PC-9 (cell line): ENCODE results near the gene EIF4ENIF1. TPM values are rescaled to one million over a fixed set of nuclear protein-coding genes. Genes with fewer than 3 reads are reported as not detected.
"Not testable (repeated sequence)": the region's sequence is repeated elsewhere in the genome, so short reads cannot be mapped to it uniquely, and the experiment has no call there.

Source experiments
- BruUV-seq: library from RNA; stranded (reverse); fragments of 400-500 nt; replicated peaks from 2 replicates; lab custom pipeline; 2021; lab: Mats Ljungman, UMichigan
- CTCF ChIA-PET: fragments of 300-600 bp; sonication (Branson Sonifier 250); formaldehyde crosslinking; loops from one replicate; lab custom pipeline; 2022; ENCODE audit warnings: antibody characterized with exemption; lab: Charles Lee
- POLR2A ChIA-PET: fragments of 300-600 bp; sonication (Branson Sonifier 250); formaldehyde crosslinking; loops from one replicate; lab custom pipeline; 2022; ENCODE audit warnings: antibody characterized with exemption; ENCODE audit not compliant: unreplicated experiment; lab: Charles Lee
- DNase-seq, 2 experiments: peaks; one replicate each; pipeline versions ENCODE4 v3.0.0 to v3.0.0-alpha.2; 2015 to 2022; ENCODE audit warnings: mixed read lengths in 1 of 2
- H2AFZ ChIP-seq: fragments of 200-600 bp; sonication (generic); 2 replicates; pipeline ENCODE4 v1.8.1; 2017; ENCODE audit warnings: antibody characterized with exemption
- H3F3A ChIP-seq: fragments of 200-600 bp; sonication (generic); 2 replicates; pipeline ENCODE4 v1.8.1; 2017; ENCODE audit warnings: antibody characterized with exemption, mild to moderate bottlenecking, low read depth; ENCODE audit not compliant: insufficient read depth
- H3K27ac ChIP-seq: fragments of 200-600 bp; sonication (generic); 2 replicates; pipeline ENCODE4 v1.6.1; 2016; ENCODE audit warnings: mixed run types
- H3K27me3 ChIP-seq: fragments of 200-600 bp; sonication (generic); 2 replicates; pipeline ENCODE4 v1.6.1; 2016; ENCODE audit warnings: low read depth, mixed run types; ENCODE audit not compliant: insufficient read depth
- H3K36me3 ChIP-seq: fragments of 200-600 bp; sonication (generic); 2 replicates; pipeline ENCODE4 v1.6.1; 2016; ENCODE audit warnings: low read depth, mixed run types
- H3K4me1 ChIP-seq: fragments of 200-600 bp; sonication (generic); replicated peaks from 2 replicates; pipeline ENCODE4 v1.6.1; 2016; ENCODE audit warnings: mixed run types; ENCODE audit not compliant: insufficient read depth
- H3K4me2 ChIP-seq: fragments of 200-600 bp; sonication (generic); 2 replicates; pipeline ENCODE4 v1.6.1; 2017; ENCODE audit warnings: mixed run types
- H3K4me3 ChIP-seq: fragments of 200-600 bp; sonication (generic); 2 replicates; pipeline ENCODE4 v1.6.1; 2016; ENCODE audit warnings: mixed run types
- H3K79me2 ChIP-seq: fragments of 200-600 bp; sonication (generic); 2 replicates; pipeline ENCODE4 v1.6.1; 2017; ENCODE audit warnings: low read depth, mixed run types
- H3K9me2 ChIP-seq: fragments of 200-600 bp; sonication (generic); 2 replicates; pipeline ENCODE4 v1.8.1; 2017; ENCODE audit warnings: mild to moderate bottlenecking; ENCODE audit not compliant: insufficient read depth
- H3K9me3 ChIP-seq: fragments of 200-600 bp; sonication (generic); 2 replicates; pipeline ENCODE4 v1.8.1; 2016; ENCODE audit warnings: low read depth; ENCODE audit not compliant: insufficient read depth
- H4K20me1 ChIP-seq: fragments of 200-600 bp; sonication (generic); 2 replicates; pipeline ENCODE4 v1.8.1; 2017; ENCODE audit not compliant: insufficient read depth
- CTCF ChIP-seq: fragments of 200-600 bp; sonication (generic); conservative IDR thresholded peaks from 2 replicates; pipeline ENCODE4 v1.6.1; 2017; ENCODE audit warnings: mixed run types, antibody characterized with exemption, mild to moderate bottlenecking, moderate library complexity
- EZH2 ChIP-seq: fragments of 200-600 bp; sonication (generic); IDR thresholded peaks from 2 replicates; pipeline ENCODE4 v1.8.0; 2017; ENCODE audit warnings: antibody characterized with exemption, low read depth
- intact Hi-C: fragments of 100-400 bp; cut with micrococcal nuclease; formaldehyde crosslinking; loops from one replicate; pipeline ENCODE4 v1.10.0; 2022; ENCODE audit not compliant: unreplicated experiment
- total RNA-seq: library from RNA; stranded (reverse); gene quantifications from 2 replicates; pipeline ENCODE4 v1.2.3, GENCODE V29; 2021

Gene EIF4ENIF1
- total RNA-seq, 1 experiment from 2014 or later = 21.8 TPM

- peaks cover 4% of the 10 kb centered on the region; the same call in 1 of the 2 replicates for H4K20me1 ChIP-seq
- H3K4me3 ChIP-seq = no peak overlapping the region
- TF ChIP-seq EZH2 (no peak), CTCF (no peak)
- H3K27ac ChIP-seq = no peak overlapping the region
- no peaks in the 10 kb centered on the region for H3K27me3 ChIP-seq
- no TSS peak for BruUV-seq
- H3K79me2 ChIP-seq = peaks cover 50% of the 10 kb centered on the region
- H3K9me2 ChIP-seq = no peaks in the 10 kb centered on the region
- H3K36me3 ChIP-seq = 0 out of 2 replicates have a peak, but pooled peaks cover 11% of the 10 kb centered on the region
- peaks cover 20% of the 10 kb centered on the region for H3K4me1 ChIP-seq
- CTCF ChIA-PET = no interaction called here
- no peaks in the 10 kb centered on the region for H3K9me3 ChIP-seq
- intact Hi-C loops = loop anchor here (10.0 kb wide), 1 partner anchor 148 kb away; no protein-coding TSS in a partner anchor
- POLR2A ChIA-PET = no interaction called here
- DNase-seq = no peak
- H2AFZ ChIP-seq = no peak overlapping the region
- no peak overlapping the region for H3K4me2 ChIP-seq
- H3F3A ChIP-seq = peaks cover 22% of the 10 kb centered on the region
Measured at GRCh38 chr22:31486951-31487350, 2.7 kb downstream of the EIF4ENIF1 start.

- POLR2A ChIA-PET = not testable (repeated sequence)
Measured at GRCh38 chr22:31486369-31486768, 3.3 kb downstream of the EIF4ENIF1 start.

GRCh38 chr22:31482470-31482869 is 7.2 kb downstream of the EIF4ENIF1 start:
- H4K20me1 ChIP-seq = peaks cover 12% of the 10 kb centered on the region; the same call in 1 of the 2 replicates
- CTCF ChIA-PET, H3K4me2 ChIP-seq, H3K4me1 ChIP-seq, BruUV-seq, H3K27me3 ChIP-seq, H2AFZ ChIP-seq, H3K4me3 ChIP-seq, H3F3A ChIP-seq, POLR2A ChIA-PET, H3K27ac ChIP-seq, H3K9me2 ChIP-seq, H3K9me3 ChIP-seq, DNase-seq: not testable (repeated sequence)
- H3K36me3 ChIP-seq = peaks cover 17% of the 10 kb centered on the region
- intact Hi-C loops = loop anchor here (10.0 kb wide), 1 partner anchor 152 kb away; no protein-coding TSS in a partner anchor
- H3K79me2 ChIP-seq = peaks cover 18% of the 10 kb centered on the region

More at GRCh38 chr22:31486369-31486768, 3.3 kb downstream of the EIF4ENIF1 start:
- CTCF ChIA-PET, H3K9me2 ChIP-seq, H2AFZ ChIP-seq, H3K27me3 ChIP-seq, H4K20me1 ChIP-seq, BruUV-seq, H3K27ac ChIP-seq, H3K4me2 ChIP-seq, H3K4me3 ChIP-seq, H3K9me3 ChIP-seq, DNase-seq: not testable (repeated sequence)
- peaks cover 18% of the 10 kb centered on the region for H3K4me1 ChIP-seq
- H3K36me3 ChIP-seq = peaks cover 11% of the 10 kb centered on the region; the same call in 1 of the 2 replicates
- intact Hi-C loops = loop anchor here (10.0 kb wide), 1 partner anchor 148 kb away; no protein-coding TSS in a partner anchor
- peaks cover 44% of the 10 kb centered on the region for H3K79me2 ChIP-seq
- H3F3A ChIP-seq = peaks cover 19% of the 10 kb centered on the region

GRCh38 chr22:31481129-31481528 is 8.5 kb downstream of the EIF4ENIF1 start:
- intact Hi-C loops = loop anchor here (10.0 kb wide), 1 partner anchor 154 kb away; no protein-coding TSS in a partner anchor
- Histone ChIP-seq H4K20me1 (peaks cover 13% of the 10 kb centered on the region; the same call in 1 of the 2 replicates), H2AFZ (no peak overlapping the region), H3K4me3 (no peak overlapping the region), H3F3A (no peaks in the 10 kb centered on the region; the same call in 1 of the 2 replicates), H3K36me3 (peaks cover 17% of the 10 kb centered on the region), H3K79me2 (0 out of 2 replicates have a peak, but pooled peaks cover 9% of the 10 kb centered on the region), H3K4me1 (no peaks in the 10 kb centered on the region), H3K9me2 (no peaks in the 10 kb centered on the region), H3K4me2 (no peak overlapping the region), H3K9me3 (no peaks in the 10 kb centered on the region), H3K27me3 (no peaks in the 10 kb centered on the region), H3K27ac (no peak overlapping the region)
- CTCF ChIA-PET = interaction anchor here (0.5 kb wide), 1 partner anchor 19 kb away, joined by 3 read pairs; no protein-coding TSS in a partner anchor
- TF ChIP-seq EZH2 (no peak), CTCF (no peak)
- no peak for DNase-seq
- POLR2A ChIA-PET = no interaction called here
- no TSS peak for BruUV-seq
